Peyer's patch (tissue), 4 donors: ENCODE measurements around the gene SH3BGRL. TPM values are rescaled to one million over a fixed set of nuclear protein-coding genes. Genes with fewer than 3 reads are reported as not detected.

Experiments used
- DNase-seq, 3 donors: peaks; one replicate each; pipeline ENCODE4 v3.0.0-alpha.2; 2017 to 2019
- H3K27ac ChIP-seq, 4 donors: fragments of 200-600 bp; sonication (generic); one replicate each; pipeline ENCODE4 v1.5.1; 2016 to 2019
- H3K27me3 ChIP-seq, 2 donors: fragments of 200-600 bp; sonication (generic); one replicate each; pipeline ENCODE4 v1.5.1; 2019
- H3K36me3 ChIP-seq, 3 donors: fragments of 200-600 bp; sonication (generic); one replicate each; pipeline ENCODE4 v1.5.1; 2016 to 2019
- H3K4me1 ChIP-seq, 4 donors: fragments of 200-600 bp; sonication (generic); one replicate each; pipeline ENCODE4 v1.5.1; 2016 to 2019
- H3K4me3 ChIP-seq, 4 donors: fragments of 200-600 bp; sonication (generic); 1 replicate in 3 of 4; 2 replicates in 1 of 4; pipeline ENCODE4 v1.5.1; 2016 to 2019; ENCODE audit warnings: mild to moderate bottlenecking in 1 of 4
- H3K9me3 ChIP-seq, 4 donors: fragments of 200-600 bp; sonication (generic); one replicate each; pipeline ENCODE4 v1.5.1; 2016 to 2019; ENCODE audit warnings: mild to moderate bottlenecking in 1 of 4
- POLR2A ChIP-seq, 2 donors: fragments of 450-650 bp; IDR thresholded peaks; one replicate each; pipeline ENCODE4 v1.5.1; 2017; ENCODE audit warnings: antibody characterized with exemption in 2 of 2, mild to moderate bottlenecking in 2 of 2, moderate library complexity in 2 of 2
- total RNA-seq, 4 donors: library from RNA; depleted of rRNA; stranded (reverse); fragments of >200 nt; gene quantifications; one replicate each; pipeline ENCODE4 v1.1.0, GENCODE V29; 2016
- TF ChIP-seq, protein P1 (sequence below), 6 experiments: fragments of 450-650 bp in 4 of 6; fragments of 200-600 bp in 2 of 6; sonication (generic) in 1 of 6; IDR thresholded peaks; one replicate each; pipeline ENCODE4 v1.5.1; 2017 to 2019; ENCODE audit warnings: antibody characterized with exemption in 6 of 6, mild to moderate bottlenecking in 3 of 6, moderate library complexity in 1 of 6

Gene SH3BGRL
- total RNA-seq, 4 donors from 2014 or later = 44.9 to 139 (median 69.2) TPM

DNA sequence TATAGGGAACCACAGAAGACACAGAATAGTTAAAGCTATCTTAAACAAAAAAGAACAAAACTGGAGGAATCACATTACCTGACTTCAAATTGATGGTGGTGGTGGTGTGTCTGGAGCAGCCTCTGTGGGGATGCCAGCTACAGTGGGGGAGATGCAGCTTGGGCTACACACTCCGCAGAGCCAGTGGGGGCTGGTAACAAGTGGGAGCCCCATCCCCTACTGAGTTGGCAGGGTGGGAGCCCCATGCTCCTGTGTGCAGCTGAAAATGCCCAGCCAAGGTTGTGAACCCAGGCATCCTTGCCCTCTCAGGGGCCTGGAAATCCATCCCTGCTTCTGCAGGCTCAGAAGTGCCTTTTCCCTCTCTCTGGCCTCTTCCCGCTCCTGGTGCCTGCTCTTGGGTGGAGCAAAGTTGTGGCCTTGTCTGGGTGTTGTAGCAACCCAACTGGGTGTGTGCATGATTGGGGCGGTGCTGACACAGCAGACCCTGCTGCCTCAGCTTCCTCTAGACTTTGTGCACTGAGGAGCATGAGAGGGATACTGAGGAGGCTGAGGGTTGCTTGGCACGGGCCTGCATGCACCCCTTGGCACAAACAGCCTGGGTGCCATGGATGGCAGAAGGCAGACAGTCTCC lies 38.9 kb downstream of the SH3BGRL start:
- no peaks in the 10 kb centered on the region for H3K36me3 ChIP-seq
- no peaks in the 10 kb centered on the region for H3K27me3 ChIP-seq
- H3K9me3 ChIP-seq = peaks cover 0 to 7% (median 0%) of the 10 kb centered on the region in 4 donors
- DNase-seq = no peak
- no peak overlapping the region for H3K27ac ChIP-seq
- H3K4me3 ChIP-seq = no peak overlapping the region
- H3K4me1 ChIP-seq = no peaks in the 10 kb centered on the region
- no peak for TF ChIP-seq POLR2A (IDR thresholded peaks at IDR 0.05)
- TF ChIP-seq, protein P1, sequence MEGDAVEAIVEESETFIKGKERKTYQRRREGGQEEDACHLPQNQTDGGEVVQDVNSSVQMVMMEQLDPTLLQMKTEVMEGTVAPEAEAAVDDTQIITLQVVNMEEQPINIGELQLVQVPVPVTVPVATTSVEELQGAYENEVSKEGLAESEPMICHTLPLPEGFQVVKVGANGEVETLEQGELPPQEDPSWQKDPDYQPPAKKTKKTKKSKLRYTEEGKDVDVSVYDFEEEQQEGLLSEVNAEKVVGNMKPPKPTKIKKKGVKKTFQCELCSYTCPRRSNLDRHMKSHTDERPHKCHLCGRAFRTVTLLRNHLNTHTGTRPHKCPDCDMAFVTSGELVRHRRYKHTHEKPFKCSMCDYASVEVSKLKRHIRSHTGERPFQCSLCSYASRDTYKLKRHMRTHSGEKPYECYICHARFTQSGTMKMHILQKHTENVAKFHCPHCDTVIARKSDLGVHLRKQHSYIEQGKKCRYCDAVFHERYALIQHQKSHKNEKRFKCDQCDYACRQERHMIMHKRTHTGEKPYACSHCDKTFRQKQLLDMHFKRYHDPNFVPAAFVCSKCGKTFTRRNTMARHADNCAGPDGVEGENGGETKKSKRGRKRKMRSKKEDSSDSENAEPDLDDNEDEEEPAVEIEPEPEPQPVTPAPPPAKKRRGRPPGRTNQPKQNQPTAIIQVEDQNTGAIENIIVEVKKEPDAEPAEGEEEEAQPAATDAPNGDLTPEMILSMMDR (IDR thresholded peaks at IDR 0.05) = no peak

DNA sequence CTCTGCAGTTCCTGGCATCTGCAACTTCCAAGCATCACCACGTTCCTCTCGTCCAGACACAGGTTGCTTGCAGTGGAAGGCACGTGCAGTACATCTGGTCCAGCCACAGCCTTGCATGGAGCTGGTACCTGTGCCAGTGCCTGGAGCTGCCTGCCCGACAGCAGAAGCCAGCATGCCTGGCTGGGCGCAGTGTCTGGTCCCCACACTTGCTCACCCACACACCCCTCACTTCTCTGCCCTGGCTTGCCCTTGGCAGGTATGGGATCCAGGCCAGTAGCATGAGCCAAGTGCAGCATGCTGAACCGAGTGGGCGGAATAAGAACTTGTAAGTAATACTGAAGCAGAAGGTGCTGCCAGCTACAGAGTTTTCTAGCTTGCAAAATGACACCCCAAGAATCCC lies 39.9 kb downstream of the SH3BGRL start:
- Histone ChIP-seq H3K4me1 (no peaks in the 10 kb centered on the region), H3K27me3 (no peaks in the 10 kb centered on the region), H3K27ac (no peak overlapping the region), H3K36me3 (no peaks in the 10 kb centered on the region), H3K9me3 (peaks cover 0 to 7% (median 0%) of the 10 kb centered on the region in 4 donors), H3K4me3 (no peak overlapping the region)
- TF ChIP-seq, protein P1 (IDR thresholded peaks at IDR 0.05) = no peak
- no peak for TF ChIP-seq POLR2A (IDR thresholded peaks at IDR 0.05)
- no peak for DNase-seq

DNA sequence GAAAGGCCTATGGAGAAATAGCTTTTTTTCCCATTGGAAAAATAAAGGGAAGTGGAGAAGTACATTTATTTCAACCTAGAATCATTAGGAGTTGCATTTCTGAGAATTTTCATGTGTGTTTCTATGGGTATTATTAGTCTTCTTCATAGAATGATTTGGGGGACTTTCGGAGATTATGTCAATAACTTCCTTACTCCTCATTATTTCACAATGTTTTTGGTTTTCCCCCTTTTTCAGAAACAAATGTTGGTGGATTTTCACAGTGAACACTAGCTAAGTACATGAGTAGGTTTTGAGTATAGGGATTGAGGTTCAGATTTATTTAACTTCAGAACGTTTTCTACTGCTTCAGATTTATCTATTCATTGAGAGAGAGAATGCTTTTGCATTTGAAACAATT lies 54.0 kb downstream of the SH3BGRL start:
- H3K9me3 ChIP-seq = no peaks in the 10 kb centered on the region
- no peaks in the 10 kb centered on the region for H3K36me3 ChIP-seq
- no peak for DNase-seq
- no peaks in the 10 kb centered on the region for H3K27me3 ChIP-seq
- no peak overlapping the region for H3K27ac ChIP-seq
- H3K4me3 ChIP-seq = no peak overlapping the region
- H3K4me1 ChIP-seq = no peaks in the 10 kb centered on the region
- TF ChIP-seq, protein P1 (IDR thresholded peaks at IDR 0.05) = no peak
- no peak for TF ChIP-seq POLR2A (IDR thresholded peaks at IDR 0.05)

DNA sequence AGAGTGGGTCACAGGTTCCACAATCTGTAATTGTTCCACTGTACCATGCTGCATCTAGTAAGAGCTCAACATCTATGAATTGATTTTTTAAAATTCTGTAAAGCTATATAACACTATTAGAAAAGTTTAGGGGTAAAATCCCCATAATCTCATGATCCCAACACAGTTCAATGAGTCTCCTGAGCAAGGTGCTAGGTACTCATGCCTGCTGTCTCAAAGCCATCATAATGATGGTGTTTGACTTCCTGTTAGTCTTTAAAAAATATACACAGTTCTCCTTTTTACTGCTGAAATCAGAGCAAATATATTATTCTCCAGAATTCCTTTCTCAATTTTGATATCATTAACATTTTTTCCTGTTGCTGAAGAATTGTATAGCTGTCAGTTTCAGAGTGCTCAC lies 55.9 kb downstream of the SH3BGRL start:
- Histone ChIP-seq H3K4me3 (no peak overlapping the region), H3K36me3 (no peaks in the 10 kb centered on the region), H3K27me3 (no peaks in the 10 kb centered on the region), H3K27ac (peak overlapping the region in 1 of 4 donors; percentile 45), H3K4me1 (no peaks in the 10 kb centered on the region), H3K9me3 (no peaks in the 10 kb centered on the region)
- TF ChIP-seq POLR2A (IDR thresholded peaks at IDR 0.05) = no peak
- TF ChIP-seq, protein P1 (IDR thresholded peaks at IDR 0.05) = no peak
- no peak for DNase-seq

DNA sequence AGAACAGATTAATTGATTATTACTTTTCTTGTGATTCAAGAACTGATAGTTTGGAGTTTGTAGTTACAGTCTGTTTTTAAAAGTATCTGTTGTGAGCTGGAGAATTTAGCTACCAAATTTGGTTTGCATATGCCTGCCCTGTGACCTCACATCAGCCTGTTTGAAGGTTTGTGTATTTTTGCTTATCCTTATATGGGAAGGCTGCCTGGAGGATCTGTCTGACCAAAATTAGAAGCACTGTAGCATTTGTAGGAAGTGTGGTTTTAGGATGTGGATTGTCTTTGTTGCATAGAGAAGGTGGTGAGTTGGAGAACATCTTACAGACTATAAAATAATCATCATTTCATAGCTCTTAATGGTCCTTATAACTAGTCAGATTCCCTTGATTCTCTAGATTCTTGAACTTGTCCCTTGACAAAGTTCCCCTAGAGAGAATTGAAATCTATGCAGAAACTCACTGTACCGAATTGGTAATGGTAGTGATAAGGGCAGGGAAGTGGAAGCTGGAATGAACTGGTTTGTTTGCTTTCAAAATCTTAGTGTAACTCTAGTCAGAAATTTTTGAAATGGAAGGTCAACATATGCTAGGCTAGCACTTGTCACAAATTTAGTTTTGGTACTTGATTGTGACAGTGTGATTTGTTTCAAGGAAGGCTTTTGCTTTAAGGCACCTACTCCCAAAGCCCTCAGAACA lies 57.3 kb downstream of the SH3BGRL start:
- Histone ChIP-seq H3K9me3 (no peaks in the 10 kb centered on the region), H3K4me1 (no peaks in the 10 kb centered on the region), H3K27ac (peak overlapping the region in 2 of 4 donors; percentile 35 to 50), H3K4me3 (no peak overlapping the region), H3K27me3 (no peaks in the 10 kb centered on the region), H3K36me3 (no peaks in the 10 kb centered on the region)
- no peak for TF ChIP-seq POLR2A (IDR thresholded peaks at IDR 0.05)
- TF ChIP-seq, protein P1 (IDR thresholded peaks at IDR 0.05) = no peak
- DNase-seq = no peak
